Mesendoderm (in vitro differentiated cells): ENCODE measurements around the gene COL20A1.

Source experiments
- DNase-seq: peaks from one replicate; pipeline ENCODE4 v3.0.0; 2013
- H2AK5ac ChIP-seq: 2 replicates; pipeline ENCODE4 v1.6.1; 2013; ENCODE audit warnings: low read length, inconsistent platforms
- H2BK120ac ChIP-seq: 2 replicates; pipeline ENCODE4 v1.6.1; 2013; ENCODE audit warnings: low read depth, mild to moderate bottlenecking, low read length, moderate library complexity, mixed read lengths
- H2BK15ac ChIP-seq: replicated peaks from 2 replicates; pipeline ENCODE4 v1.6.1; 2013; ENCODE audit warnings: low read depth, mild to moderate bottlenecking, moderate library complexity
- H2BK5ac ChIP-seq: 2 replicates; pipeline ENCODE4 v1.6.1; 2013; ENCODE audit warnings: low read length, inconsistent platforms
- H3K18ac ChIP-seq: 2 replicates; pipeline ENCODE4 v1.6.1; 2013; ENCODE audit warnings: mild to moderate bottlenecking, low read length, mixed read lengths
- H3K23ac ChIP-seq: one replicate; pipeline ENCODE4 v1.6.1; 2013; ENCODE audit warnings: low read length
- H3K27ac ChIP-seq: 2 replicates; pipeline ENCODE4 v1.5.1; 2013; ENCODE audit warnings: low read depth, mild to moderate bottlenecking, inconsistent platforms, low read length, moderate library complexity
- H3K27me3 ChIP-seq: 2 replicates; pipeline ENCODE4 v1.6.1; 2013; ENCODE audit warnings: low read length, control low read depth, mild to moderate bottlenecking, inconsistent platforms; ENCODE audit not compliant: insufficient read depth, poor library complexity
- H3K36me3 ChIP-seq: 2 replicates; pipeline ENCODE4 v1.6.1; 2013; ENCODE audit warnings: low read length, inconsistent platforms; ENCODE audit not compliant: control insufficient read depth, insufficient read depth
- H3K4ac ChIP-seq: one replicate; pipeline ENCODE4 v1.6.1; 2013; ENCODE audit warnings: low read depth, mild to moderate bottlenecking, low read length, moderate library complexity
- H3K4me1 ChIP-seq: 2 replicates; pipeline ENCODE4 v1.6.1; 2013; ENCODE audit warnings: low read depth, low read length, inconsistent platforms; ENCODE audit not compliant: control insufficient read depth
- H3K4me2 ChIP-seq: 2 replicates; pipeline ENCODE4 v1.6.1; 2013; ENCODE audit warnings: low read length
- H3K4me3 ChIP-seq: 2 replicates; pipeline ENCODE4 v1.5.1; 2013; ENCODE audit warnings: mild to moderate bottlenecking, low read length
- H3K56ac ChIP-seq: one replicate; pipeline ENCODE4 v1.6.1; 2013; ENCODE audit warnings: low read length
- H3K79me1 ChIP-seq: 2 replicates; pipeline ENCODE4 v1.6.1; 2013; ENCODE audit warnings: low read length, inconsistent platforms
- H3K79me2 ChIP-seq: 2 replicates; pipeline ENCODE4 v1.6.1; 2013; ENCODE audit warnings: mild to moderate bottlenecking, low read length; ENCODE audit not compliant: control insufficient read depth, insufficient read depth
- H3K9ac ChIP-seq: 2 replicates; pipeline ENCODE4 v1.6.1; 2013; ENCODE audit warnings: low read length, inconsistent platforms
- H4K5ac ChIP-seq: one replicate; pipeline ENCODE4 v1.6.1; 2013; ENCODE audit warnings: low read length
- H4K8ac ChIP-seq: one replicate; pipeline ENCODE4 v1.6.1; 2013; ENCODE audit warnings: low read depth, mild to moderate bottlenecking, control low read depth, low read length, moderate library complexity
- WGBS: extraction: QIAGEN DNeasy Blood & Tissue Kit; methylation state at CpG from one replicate; pipeline ENCODE4 v1.1.7; 2013; ENCODE audit warnings: low lambda C conversion rate, missing lambda C conversion rate; ENCODE audit not compliant: insufficient coverage; ENCODE audit errors: extremely low coverage; 5-methylcytosine and 5-hydroxymethylcytosine counted together

The COL20A1 gene

DNA sequence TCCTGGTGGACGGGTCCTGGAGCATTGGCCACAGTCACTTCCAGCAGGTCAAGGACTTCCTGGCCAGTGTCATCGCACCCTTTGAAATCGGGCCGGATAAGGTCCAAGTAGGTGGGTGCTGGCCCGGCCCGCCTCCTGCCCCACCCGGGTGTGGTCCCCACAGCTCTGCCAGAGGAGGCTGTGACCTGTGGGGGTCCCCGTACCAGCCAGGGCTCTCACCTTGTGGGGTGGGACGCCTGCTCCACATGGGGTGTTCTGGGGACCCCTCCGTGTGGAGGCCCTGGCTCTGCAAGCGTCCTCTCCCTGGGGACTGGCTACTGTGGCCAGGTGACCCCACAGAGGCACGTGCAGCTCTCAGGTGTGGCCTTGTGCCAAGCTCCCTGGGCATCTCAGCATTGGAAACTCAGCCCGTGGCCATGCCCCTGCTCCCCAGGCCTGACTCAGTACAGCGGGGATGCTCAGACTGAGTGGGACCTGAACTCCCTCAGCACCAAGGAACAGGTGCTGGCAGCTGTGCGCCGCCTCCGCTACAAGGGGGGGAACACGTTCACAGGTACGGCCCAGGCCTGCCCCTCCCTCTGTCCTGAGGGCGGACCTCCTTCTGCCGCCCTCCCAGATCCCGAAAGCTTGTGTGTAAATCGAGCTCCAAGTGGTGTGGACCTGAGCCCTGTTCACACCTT lies 14.7 kb downstream of the COL20A1 start:
- Histone ChIP-seq H3K23ac (no peak overlapping the region), H3K79me1 (no peaks in the 10 kb centered on the region), H3K56ac (no peak overlapping the region)

GRCh38 chr20:63308218-63308911 lies 15.4 kb downstream of the COL20A1 start:
- Histone ChIP-seq H2BK15ac (no peak overlapping the region), H3K4ac (no peak overlapping the region), H3K27me3 (no peaks in the 10 kb centered on the region), H4K8ac (no peak overlapping the region), H2BK5ac (no peak overlapping the region), H3K79me1 (no peaks in the 10 kb centered on the region), H3K4me3 (no peak overlapping the region), H3K27ac (no peak overlapping the region), H2BK120ac (no peak overlapping the region), H3K4me2 (no peak overlapping the region), H3K4me1 (no peaks in the 10 kb centered on the region), H3K79me2 (no peaks in the 10 kb centered on the region), H2AK5ac (no peak overlapping the region), H3K9ac (no peak overlapping the region), H3K56ac (no peak overlapping the region), H3K36me3 (no peaks in the 10 kb centered on the region), H4K5ac (no peak overlapping the region), H3K18ac (no peak overlapping the region), H3K23ac (no peak overlapping the region)
- no peak for DNase-seq
- WGBS = no CpG with 5 or more reads among the region's 30 CpGs

More for the DNA sequence above, 14.7 kb downstream of the COL20A1 start:
- H3K4me2 ChIP-seq = no peak overlapping the region
- H3K36me3 ChIP-seq = no peaks in the 10 kb centered on the region
- H3K4ac ChIP-seq = no peak overlapping the region
- H3K4me3 ChIP-seq = no peak overlapping the region
- no peak for DNase-seq
- no peak overlapping the region for H4K5ac ChIP-seq
- H2BK120ac ChIP-seq = no peak overlapping the region
- no peak overlapping the region for H4K8ac ChIP-seq
- H2BK5ac ChIP-seq = no peak overlapping the region
- WGBS = no CpG with 5 or more reads among the region's 23 CpGs
- H3K4me1 ChIP-seq = no peaks in the 10 kb centered on the region
- no peak overlapping the region for H2BK15ac ChIP-seq
- no peaks in the 10 kb centered on the region for H3K27me3 ChIP-seq
- H3K9ac ChIP-seq = no peak overlapping the region
- no peak overlapping the region for H2AK5ac ChIP-seq
- no peak overlapping the region for H3K27ac ChIP-seq
- H3K18ac ChIP-seq = no peak overlapping the region
- H3K79me2 ChIP-seq = no peaks in the 10 kb centered on the region

- no peak overlapping the region for H3K27ac ChIP-seq
These were observed 16.5 kb downstream of the COL20A1 start for GRCh38 chr20:63309261-63310071.

DNA sequence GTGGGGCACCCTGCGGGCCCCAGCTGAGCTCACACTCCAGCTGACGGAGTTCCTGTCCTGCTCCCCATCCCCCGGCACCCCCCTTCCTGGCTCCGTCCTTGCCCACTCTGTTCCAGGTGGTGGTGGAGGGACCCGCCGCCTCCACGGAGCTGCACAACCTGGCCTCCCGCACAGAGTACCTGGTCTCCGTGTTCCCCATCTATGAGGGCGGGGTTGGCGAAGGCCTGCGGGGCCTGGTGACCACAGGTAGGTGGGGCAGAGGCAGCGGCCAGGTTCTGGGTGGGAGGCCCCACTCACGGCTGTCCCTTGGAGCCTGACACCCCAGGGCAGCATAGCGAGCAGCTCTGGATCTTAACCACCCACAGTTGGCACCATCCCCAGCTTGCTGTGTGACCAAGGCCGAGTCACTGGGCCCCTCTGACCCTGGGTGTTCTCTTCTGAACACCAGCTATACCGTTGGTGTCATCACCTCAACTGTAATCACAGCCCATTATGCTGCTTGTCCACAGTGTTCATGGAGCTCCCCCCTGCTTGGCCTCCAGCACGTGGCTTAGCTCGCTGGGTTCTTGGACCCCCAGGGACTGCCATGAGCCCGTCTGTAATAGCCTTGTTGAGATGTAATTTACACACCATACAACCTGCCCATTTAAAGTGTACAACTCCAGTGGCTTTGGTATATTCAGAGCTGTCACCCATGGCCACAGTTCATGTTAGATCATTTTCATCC lies 17.4 kb downstream of the COL20A1 start:
- whole genome bisulfite sequencing = no CpG with 5 or more reads among the region's 20 CpGs
- no peak overlapping the region for H4K5ac ChIP-seq

More at GRCh38 chr20:63309261-63310071, 16.5 kb downstream of the COL20A1 start:
- no peak overlapping the region for H2BK15ac ChIP-seq
- H2BK5ac ChIP-seq = no peak overlapping the region
- H3K23ac ChIP-seq = no peak overlapping the region
- no peaks in the 10 kb centered on the region for H3K4me1 ChIP-seq
- no peak overlapping the region for H2BK120ac ChIP-seq
- H3K18ac ChIP-seq = no peak overlapping the region
- H3K4ac ChIP-seq = no peak overlapping the region
- no peak overlapping the region for H3K4me3 ChIP-seq
- no peaks in the 10 kb centered on the region for H3K27me3 ChIP-seq
- no peaks in the 10 kb centered on the region for H3K36me3 ChIP-seq
- WGBS = no CpG with 5 or more reads among the region's 35 CpGs
- no peak overlapping the region for H3K9ac ChIP-seq
- H3K79me2 ChIP-seq = no peaks in the 10 kb centered on the region
- DNase-seq = peak; percentile 25
- H4K5ac ChIP-seq = no peak overlapping the region
- H3K79me1 ChIP-seq = no peaks in the 10 kb centered on the region
- H4K8ac ChIP-seq = no peak overlapping the region
- no peak overlapping the region for H2AK5ac ChIP-seq
- H3K56ac ChIP-seq = no peak overlapping the region
- no peak overlapping the region for H3K4me2 ChIP-seq

DNA sequence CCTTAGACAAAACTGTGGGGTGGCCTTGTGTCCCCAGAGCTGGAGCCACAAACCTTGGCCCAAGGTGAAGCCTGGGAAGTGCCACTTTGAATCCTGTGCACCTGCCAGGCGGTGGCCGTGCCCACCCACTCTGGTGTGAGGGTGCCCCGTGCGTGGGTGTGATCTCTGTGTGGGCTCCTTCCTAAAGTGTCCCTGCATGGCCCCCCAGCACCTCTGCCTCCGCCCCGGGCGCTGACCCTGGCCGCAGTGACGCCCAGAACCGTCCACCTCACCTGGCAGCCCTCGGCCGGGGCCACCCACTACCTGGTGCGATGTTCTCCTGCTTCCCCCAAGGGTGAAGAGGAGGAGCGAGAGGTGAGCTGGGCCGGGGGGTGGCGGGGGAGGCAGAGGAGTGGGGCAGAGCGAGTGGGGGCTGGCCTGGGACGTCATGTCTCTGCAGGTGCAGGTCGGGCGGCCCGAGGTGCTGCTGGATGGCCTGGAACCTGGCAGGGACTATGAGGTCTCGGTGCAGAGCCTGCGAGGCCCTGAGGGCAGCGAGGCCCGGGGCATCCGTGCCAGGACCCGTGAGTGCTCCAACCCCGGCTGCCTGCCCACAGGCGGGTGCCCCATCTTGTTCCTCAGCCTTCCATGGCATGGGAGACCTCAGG lies 18.3 kb downstream of the COL20A1 start:
- no peak for DNase-seq
- H3K36me3 ChIP-seq = no peaks in the 10 kb centered on the region
- no peak overlapping the region for H2BK5ac ChIP-seq
- no peak overlapping the region for H4K5ac ChIP-seq
- no peak overlapping the region for H3K18ac ChIP-seq
- H3K4me2 ChIP-seq = no peak overlapping the region
- no peak overlapping the region for H3K23ac ChIP-seq
- H3K4ac ChIP-seq = no peak overlapping the region
- no peaks in the 10 kb centered on the region for H3K27me3 ChIP-seq
- WGBS = no CpG with 5 or more reads among the region's 29 CpGs
- no peaks in the 10 kb centered on the region for H3K4me1 ChIP-seq
- no peak overlapping the region for H3K9ac ChIP-seq
- no peak overlapping the region for H2BK15ac ChIP-seq
- no peak overlapping the region for H3K27ac ChIP-seq
- no peak overlapping the region for H2BK120ac ChIP-seq
- no peaks in the 10 kb centered on the region for H3K79me1 ChIP-seq
- no peak overlapping the region for H2AK5ac ChIP-seq
- no peak overlapping the region for H4K8ac ChIP-seq
- H3K4me3 ChIP-seq = no peak overlapping the region
- H3K56ac ChIP-seq = no peak overlapping the region
- no peaks in the 10 kb centered on the region for H3K79me2 ChIP-seq

More for the DNA sequence above, 17.4 kb downstream of the COL20A1 start:
- no peak overlapping the region for H3K4ac ChIP-seq
- H3K27ac ChIP-seq = no peak overlapping the region
- no peaks in the 10 kb centered on the region for H3K36me3 ChIP-seq
- H2AK5ac ChIP-seq = no peak overlapping the region
- H3K56ac ChIP-seq = no peak overlapping the region
- no peak overlapping the region for H3K9ac ChIP-seq
- H3K4me3 ChIP-seq = no peak overlapping the region
- H3K79me2 ChIP-seq = no peaks in the 10 kb centered on the region
- H3K18ac ChIP-seq = no peak overlapping the region
- H3K79me1 ChIP-seq = no peaks in the 10 kb centered on the region
- DNase-seq = no peak
- H2BK120ac ChIP-seq = no peak overlapping the region
- H3K4me1 ChIP-seq = no peaks in the 10 kb centered on the region
- H3K4me2 ChIP-seq = no peak overlapping the region
- H3K27me3 ChIP-seq = no peaks in the 10 kb centered on the region
- no peak overlapping the region for H3K23ac ChIP-seq
- no peak overlapping the region for H4K8ac ChIP-seq
- no peak overlapping the region for H2BK15ac ChIP-seq
- H2BK5ac ChIP-seq = no peak overlapping the region
